Stimulated activated CD8-positive, alpha-beta memory T cell treated with anti-CD3 and anti-CD28 coated beads, Interleukin-7, amount 100 ng/mL, for 24 hours (primary cell): Measurements from ENCODE around the gene MOB2.

Source experiments
- DNase-seq: peaks from one replicate; pipeline ENCODE4 v3.0.0-alpha.2; 2020; ENCODE audit warnings: low read depth

MOB2 gene

DNA sequence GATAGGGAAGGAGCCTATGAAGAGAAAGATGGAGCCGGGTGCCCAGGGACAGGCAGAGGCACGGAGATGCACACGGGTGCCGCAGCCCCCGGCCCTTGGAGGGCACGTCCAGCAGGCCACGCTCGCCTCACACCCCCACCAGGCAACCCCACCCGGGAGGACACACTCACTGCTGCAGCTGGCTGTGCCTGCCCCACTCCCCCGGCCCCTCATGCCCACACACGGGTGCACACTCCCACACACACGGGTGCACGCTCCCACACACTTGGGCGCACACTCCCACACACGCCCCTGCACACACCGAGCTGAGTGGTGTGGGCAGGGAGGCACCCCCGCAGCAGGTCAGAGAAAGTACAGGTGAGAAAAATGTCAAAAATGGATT, 1.1 kb downstream of the MOB2 start:
- DNase-seq = no peak

DNA sequence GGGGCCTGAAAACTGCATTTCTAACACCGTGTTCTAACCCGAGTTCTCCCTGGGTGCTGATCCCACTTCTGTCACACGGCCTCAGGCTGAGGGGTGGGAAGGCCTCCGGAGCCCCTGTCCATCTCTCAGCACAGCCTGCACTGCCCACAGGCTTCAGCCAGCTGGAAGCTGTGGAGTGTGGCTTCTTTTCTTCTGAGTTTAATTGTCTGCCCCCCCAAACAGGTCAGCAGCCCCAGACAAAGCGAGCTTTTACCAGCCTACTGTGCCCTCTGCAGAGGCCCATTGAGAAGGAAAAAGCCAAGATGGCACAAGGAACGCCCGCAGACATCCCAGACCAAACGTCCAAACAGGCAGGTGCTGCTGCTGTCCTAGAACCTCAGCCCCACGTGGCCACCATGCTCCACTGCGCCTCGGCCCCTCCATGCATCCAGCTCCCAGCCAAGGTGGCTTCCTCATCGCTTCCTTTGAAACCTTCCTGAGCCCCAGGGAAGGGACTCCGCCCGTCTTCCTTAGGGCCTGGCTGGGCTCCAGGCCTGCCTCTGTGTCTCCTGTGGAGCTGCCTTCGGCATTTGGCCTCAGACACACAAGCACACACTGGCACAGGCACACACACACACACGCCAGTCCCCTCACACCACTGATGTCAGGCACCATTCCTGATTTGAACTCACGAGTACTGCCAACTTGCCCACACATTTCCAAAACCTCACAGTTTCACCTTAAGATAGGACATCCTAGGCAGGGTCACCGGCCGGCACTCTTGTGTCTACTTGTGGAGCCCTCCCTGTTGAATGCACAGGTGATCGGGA, 1.7 kb downstream of the MOB2 start:
- DNase-seq = no peak

DNA sequence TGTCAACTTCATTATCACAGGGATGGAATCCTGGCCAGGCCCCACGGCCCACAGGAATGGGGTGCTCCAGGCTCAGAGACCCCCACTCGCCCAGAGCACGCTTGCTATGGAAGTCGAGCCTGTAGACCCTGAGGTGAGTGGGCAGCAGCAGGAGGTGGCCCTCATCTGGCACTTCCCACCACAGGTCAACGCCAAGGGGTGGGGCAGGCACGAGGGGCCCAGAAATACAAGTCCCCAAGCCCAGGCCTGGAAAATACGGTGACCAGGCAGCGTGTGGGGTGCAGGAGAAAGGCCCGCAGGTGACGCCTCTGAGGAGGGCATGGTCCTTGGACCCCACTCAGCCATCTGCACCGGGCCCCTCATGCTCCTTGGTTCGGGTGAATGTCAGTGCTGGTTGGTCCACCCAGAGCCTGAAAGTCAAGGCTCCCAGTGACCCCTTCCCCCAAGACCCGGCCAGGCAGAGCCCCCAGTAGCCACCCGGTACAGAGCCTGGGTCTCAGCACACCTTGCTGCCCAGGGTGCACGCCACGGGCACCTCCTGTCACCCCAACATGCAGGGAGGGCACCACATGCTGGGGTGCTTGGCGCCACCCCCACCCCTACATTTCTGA, 2.4 kb downstream of the MOB2 start:
- DNase-seq = no peak

DNA sequence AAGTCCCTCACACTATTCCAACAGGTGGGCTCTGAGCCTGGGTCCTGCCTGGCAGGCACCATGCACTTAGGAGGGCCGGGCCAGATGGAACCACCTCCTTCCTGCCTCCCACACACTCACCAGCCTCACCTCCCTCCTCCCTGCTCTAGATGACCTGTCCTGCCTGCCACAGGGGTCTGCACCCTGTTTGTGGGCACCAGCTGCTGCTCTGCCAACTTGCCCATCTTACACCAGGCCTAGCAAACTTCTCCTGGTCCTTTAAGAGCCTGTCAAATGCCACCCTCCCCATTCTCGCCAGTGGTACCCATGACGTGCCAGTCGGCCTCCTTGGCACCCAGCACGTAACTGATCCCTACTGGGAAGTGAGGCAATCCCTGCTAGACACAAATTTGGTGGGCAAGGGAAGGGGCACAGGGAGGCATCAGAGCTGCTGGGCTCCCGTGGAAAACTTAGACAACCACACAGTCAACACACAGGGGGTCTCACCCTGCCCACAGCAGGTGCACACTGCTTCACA, 3.1 kb downstream of the MOB2 start:
- DNase-seq = no peak

GRCh38 chr11:1482581-1483444, 3.8 kb downstream of the MOB2 start:
- DNase-seq = no peak

DNA sequence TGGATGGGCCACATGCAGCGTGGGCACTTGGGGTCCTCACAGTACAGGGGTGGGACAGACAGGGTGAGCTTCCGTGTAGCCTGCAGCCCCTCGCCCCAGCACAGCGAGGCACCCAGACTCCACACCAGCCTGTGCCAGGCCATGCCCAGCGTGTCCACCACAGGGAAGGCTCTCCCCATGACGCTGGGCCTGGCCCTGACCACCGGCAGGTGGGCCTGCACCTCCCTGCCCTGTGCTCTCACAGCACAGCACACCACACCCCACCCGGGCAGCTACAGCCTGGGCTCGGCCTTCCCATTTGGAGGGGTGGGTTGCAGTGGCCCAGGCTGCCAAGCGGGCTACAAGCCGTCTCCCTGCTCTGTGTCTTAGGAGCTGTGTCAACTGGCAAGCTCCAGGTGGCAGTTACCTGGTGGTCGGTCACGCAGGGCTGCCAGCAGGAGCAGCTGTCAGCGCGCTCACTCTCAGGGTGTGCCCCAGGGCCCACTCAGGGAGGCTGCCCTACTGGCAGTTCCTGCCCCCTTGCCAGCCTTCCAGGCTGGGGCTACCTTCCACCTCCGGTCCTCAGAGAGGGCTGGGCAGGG, 4.6 kb downstream of the MOB2 start:
- no peak for DNase-seq

GRCh38 chr11:1481483-1481825, 5.1 kb downstream of the MOB2 start:
- no peak for DNase-seq

GRCh38 chr11:1480555-1481482, 5.8 kb downstream of the MOB2 start:
- no peak for DNase-seq

GRCh38 chr11:1480191-1480554, 6.4 kb downstream of the MOB2 start:
- DNase-seq = no peak

DNA sequence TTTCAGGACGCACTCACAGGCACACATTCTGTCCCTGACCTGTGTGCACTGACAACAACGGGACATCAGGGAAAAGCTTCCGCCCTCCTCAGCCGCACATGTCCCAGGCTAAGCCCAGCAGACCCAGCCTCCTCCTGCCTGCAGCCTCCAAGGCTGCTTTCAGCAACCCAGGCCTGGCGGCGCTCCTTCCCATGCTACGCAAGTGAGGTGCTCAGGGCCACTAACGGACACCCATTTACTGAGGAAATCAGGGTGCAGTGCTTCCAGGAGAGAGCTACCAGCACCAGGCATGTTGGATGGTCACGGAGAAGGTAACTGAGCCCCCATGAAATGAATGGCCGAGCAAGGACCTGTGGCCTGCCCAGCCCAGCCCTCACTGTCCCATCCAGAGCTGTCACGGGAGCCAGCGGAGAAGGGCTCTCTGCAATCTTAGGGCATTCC, 6.9 kb downstream of the MOB2 start:
- DNase-seq = no peak

DNA sequence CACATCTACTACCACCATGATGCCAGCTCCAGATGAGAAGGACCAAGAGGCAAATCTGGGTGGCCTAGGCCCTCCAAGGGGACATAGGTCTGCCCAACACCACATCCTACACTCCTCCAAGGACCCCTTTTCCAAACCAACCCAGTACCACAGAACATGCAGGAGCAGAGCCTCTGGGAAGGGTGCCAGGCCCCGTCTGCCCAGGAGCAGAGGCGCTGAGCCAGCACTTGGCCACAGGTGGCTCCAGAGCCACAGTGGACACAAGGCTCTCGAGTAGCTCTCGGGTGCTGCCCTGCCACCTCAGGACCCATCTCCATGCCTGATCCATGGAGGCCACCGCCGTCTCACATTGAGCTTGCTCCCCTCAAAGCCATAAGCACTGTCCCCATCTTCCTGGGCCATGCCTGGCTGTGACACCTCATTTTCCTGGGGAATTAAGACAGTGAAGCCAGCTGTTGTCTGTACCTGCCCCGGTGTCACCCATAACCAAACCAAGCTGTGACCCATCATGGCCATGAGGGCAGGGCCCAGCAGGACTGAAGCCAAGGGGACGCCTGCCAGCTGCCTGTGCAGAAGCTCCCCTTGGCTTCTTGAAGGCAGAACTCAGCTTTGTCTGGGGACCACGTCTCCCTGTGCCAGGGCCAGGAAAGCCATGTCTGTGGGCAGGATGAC, 7.4 kb downstream of the MOB2 start:
- DNase-seq = no peak

GRCh38 chr11:1478544-1478943, 8.0 kb downstream of the MOB2 start:
- no peak for DNase-seq

- DNase-seq = no peak
These were observed 8.6 kb downstream of the MOB2 start for GRCh38 chr11:1478011-1478410.

DNA sequence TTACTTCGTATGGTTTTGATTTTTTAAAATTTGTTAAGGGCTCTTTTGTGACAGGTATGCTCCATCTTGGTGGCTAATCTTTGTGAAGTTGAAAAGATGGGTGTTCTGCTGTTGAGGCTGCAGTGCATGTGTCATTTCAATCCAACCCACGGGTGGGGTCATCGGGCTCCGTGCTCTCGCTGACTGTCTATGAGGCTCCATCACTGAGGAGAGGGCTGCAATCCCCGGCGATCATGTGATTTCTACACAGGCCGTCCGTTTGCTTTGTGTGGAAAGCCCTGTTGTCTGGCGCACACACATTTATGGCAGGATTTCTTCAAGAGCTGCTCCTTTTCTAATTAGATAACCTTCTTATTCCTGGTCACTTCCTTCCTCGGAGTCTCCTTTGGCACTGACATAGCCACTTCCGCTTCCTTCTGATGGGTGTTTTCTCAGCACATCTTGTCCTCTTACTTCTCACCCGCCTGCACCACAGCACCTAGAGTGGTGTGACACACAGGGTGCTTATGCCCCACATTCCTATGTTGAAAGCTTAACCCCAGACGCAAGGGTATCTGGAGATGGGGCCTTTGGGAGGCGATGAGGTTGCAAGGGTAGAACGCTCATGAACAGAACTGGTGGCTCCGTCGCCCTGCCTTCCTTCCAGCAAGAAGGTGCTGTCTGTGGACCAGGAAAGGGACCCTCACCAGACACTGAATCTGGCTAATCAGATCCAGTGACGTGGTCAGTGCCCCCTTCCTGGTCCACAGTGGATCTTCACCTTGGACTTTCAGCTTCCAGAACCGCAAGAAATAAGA, 9.4 kb downstream of the MOB2 start:
- DNase-seq = no peak

- no peak for DNase-seq
These were observed 10.7 kb downstream of the MOB2 start for GRCh38 chr11:1475841-1476240.

DNA sequence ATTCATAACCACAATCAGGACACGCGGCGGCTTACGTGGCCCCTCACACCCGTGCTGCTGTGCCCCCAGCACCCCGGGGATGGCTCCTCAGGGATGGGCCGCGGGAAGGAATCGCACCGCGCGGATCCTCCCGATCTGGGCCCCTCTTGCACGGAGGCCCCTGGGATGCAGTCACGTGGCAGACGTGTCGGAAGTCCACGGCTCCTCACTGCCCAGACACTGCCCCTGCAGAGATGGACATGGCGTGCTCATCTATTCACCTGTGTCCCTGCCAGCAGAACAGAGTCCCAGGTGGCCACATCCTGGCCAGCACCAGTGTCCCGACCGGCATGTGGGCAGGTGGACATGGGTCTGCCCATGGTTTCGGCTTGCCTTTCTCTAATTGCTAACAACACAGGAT, 12.8 kb downstream of the MOB2 start:
- DNase-seq = no peak

DNA sequence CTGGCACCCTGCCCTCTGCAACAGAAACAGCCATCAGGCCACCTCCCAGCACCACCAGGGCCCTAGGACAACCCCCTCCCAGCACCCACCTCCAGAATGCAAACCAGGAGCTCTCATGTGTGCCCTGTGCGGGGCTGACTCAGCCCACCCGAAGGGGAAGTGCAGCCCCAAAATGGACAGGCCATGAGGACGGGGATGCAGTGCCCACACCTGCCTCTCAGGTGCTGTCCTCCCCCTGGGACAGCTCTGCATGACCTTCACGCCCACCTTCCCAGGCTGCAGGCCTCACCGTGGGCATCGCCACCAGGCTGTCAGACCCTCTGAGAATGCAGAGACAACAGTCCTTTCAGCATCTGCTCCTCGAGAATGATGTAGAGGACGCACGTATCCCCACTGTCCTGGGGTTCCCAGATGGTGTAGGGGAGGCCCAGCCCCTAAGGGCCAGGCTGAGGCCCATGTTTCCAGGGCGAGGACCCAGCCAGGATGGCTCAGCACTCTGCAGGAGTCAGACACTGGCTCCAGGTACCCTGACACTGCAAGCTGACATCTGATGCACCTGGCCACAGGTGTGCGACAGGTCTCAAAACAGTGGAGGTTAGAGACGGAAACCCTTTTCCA, 13.5 kb downstream of the MOB2 start:
- no peak for DNase-seq

GRCh38 chr11:1472180-1473005, 14.2 kb downstream of the MOB2 start:
- DNase-seq = no peak

GRCh38 chr11:1471736-1472135, 14.8 kb downstream of the MOB2 start:
- DNase-seq = no peak
